Erythroblast (primary cell): Measurements from ENCODE around the gene TIAM1.

Source experiments
- DNase-seq, 2 experiments: peaks; one replicate each; lab custom pipeline; 2025; lab: John Stamatoyannopoulos, UW
- GATA1 ChIP-seq: IDR thresholded peaks from 2 replicates; pipeline ENCODE4 v1.6.1; 2011; ENCODE audit warnings: low read depth, mild to moderate bottlenecking, control low read depth, low read length, moderate library complexity
- POLR2A ChIP-seq: IDR thresholded peaks from 2 replicates; pipeline ENCODE4 v1.6.1; 2011; ENCODE audit warnings: mild to moderate bottlenecking, low read length

Gene TIAM1

DNA sequence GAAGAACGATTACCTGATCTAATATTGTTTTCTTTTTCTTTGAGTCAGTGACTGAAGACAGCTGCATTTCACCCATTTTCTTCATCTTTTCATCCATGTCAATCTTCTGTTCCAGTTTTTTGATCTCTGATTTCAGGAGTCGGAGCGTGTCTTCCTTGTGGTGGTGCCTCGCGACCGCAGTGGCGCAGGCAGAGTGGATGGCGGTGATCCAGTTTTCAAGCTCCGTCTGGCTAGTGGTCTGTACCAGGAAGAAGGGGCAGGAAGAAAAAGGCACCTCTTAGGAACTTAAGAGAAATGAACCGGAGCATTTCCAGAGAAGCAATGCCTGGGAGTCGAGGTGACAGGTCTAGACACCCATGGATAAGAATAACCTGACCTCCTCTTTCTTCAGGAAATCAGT lies 118.3 kb downstream of the TIAM1 start:
- no peak for TF ChIP-seq GATA1
- no peak for TF ChIP-seq POLR2A
- DNase-seq = no peak

DNA sequence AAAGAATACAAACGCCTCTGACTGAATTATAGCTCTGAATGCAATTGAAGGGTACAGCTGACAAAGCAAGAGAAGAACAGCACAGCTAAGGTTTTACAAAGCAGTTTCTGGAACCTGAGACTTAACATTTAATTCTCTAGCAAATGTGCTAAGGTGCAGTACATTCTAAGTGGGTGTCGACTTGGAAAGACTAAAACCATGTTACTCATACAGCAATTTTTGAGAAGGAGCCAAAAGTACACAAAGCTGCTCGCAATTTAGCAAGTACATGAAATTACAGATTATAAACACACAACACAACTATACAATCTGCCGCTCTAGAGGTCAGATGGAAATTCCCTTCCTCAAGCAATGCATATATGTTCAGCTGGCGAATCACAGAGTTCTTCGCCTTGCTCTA lies 121.9 kb downstream of the TIAM1 start:
- DNase-seq = no peak
- TF ChIP-seq POLR2A (no peak), GATA1 (no peak)

DNA sequence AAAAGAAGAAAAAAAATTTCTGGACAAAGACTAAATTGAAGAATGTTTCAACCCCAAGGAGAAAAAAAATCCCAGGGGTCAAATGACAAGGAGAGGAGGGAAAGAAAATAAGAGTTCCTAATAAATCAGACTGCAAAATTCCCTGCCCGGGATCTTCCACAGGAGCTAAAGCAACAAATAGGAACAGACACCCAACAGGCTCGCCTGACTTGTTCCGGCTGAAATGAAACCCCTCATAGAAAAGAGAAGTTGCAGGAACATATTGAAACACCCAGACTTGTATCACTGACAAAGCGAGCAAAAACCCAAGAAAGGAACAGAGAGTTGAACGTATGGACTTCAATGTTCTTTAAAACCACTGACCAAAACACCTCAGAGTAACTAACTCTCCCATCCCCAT lies 123.0 kb downstream of the TIAM1 start:
- TF ChIP-seq GATA1 = no peak
- no peak for TF ChIP-seq POLR2A
- DNase-seq = no peak

DNA sequence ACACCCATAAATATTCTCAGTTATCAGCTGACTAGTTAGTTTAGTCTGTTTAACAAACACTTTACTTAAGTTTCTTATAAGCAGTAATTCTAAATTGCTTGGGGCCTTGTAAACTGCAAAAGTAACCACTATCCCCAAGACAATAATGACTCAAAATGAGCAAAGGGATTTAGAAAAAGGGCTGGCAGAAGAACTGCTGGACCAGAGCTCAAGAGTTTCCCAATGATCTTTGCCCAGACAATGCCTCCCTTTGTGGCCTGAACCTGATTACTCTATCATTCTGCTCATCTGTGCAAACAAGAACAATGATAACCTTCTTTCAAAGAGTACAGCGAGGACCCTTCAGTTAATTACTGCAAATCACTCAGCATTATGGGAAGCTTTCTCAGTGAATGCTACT lies 123.5 kb downstream of the TIAM1 start:
- TF ChIP-seq POLR2A (no peak), GATA1 (no peak)
- no peak for DNase-seq

DNA sequence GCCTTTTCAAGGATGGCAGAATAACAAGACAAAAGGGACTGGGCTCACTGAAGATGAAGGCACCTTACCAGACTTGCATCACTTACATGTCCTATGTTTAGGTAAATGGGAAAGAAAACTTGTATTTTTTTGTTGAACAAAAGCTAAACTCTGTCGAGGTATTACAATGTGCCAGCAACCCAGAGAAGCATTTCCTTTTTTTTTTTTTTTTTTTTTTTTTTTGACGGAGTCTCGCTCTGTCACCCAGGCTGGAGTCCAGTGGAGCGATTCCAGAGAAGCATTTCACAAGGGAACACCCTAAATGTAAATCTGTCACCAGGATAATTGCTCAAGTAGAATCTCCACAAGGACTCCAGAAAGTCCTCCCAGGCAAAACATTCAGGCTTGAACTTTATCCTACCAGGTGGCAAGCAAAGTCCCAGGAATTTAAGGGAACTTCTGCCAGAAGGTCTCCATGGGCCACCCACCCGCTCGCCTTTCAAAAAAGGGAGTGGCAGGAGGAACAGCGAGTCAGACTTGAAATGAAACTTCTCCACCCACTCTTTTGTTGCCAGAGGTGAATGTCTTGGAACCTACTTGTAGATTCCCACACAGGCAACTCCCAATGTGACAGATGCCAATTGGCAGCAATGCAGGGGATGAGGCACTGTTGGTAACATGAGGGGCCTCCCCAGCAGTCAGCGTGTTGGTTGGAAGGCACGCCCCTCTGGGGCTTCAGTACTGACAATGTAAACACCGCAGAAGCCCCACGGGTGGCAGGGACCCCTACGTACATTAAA lies 125.0 kb downstream of the TIAM1 start:
- DNase-seq = no peak
- TF ChIP-seq GATA1 (no peak), POLR2A (no peak)

DNA sequence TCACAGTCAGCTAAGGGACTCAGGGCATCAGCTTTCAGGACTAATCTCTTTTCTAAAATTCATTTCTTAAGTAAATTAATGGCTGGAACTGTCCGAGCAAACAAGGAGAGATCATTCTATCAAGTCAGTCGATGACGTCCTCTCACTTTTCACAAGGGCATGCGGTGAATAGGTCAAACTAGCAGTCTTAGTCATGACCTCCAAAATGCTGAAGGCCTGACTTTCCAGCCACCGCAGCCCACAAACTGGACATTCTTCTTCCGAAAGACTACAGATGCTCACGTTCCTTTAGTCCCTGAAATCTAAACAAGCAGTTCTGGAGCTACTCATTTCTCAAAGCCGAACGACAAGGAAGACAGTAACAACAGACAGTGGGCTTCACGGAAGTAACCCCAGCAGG lies 127.9 kb downstream of the TIAM1 start:
- DNase-seq = no peak
- TF ChIP-seq GATA1 (no peak), POLR2A (no peak)

DNA sequence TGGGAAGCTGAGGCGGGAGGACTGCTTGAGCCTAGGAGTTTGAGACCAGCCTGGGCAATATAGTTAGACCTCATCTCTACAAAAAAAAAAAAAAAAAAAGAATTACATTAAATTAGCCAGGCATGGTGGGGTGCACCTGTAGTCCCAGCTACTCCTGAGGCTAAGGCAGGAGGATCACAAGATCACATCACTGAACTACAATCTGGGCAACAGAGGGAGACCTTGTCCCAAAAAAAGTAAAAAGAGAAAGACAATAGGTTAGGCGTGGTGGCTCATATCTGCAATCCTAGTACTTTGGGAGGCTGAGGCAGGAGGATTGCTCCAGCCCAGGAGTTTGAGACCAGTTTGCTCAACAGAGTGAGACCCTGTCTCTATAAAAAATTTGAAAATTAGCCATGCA lies 130.3 kb downstream of the TIAM1 start:
- TF ChIP-seq POLR2A = no peak
- no peak for TF ChIP-seq GATA1
- no peak for DNase-seq

DNA sequence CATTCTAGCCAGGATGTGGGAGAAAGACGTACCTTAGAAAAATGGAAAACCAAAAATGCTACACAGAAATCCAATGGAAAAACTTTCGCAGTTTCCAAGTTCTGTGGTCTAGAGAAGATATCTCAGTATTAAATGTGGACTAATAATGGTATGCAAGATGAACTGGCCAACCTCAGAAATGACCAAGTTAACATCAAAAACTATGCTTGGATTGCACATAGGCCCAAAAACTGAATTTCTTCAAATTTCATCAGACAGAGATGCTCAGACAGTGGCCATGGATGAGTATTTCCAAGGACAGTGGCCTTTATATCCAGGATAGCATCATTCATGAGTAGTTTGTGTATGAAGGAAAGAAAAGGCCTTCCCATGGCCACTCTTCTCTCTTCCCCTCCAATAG lies 132.2 kb downstream of the TIAM1 start:
- TF ChIP-seq POLR2A = no peak
- no peak for TF ChIP-seq GATA1
- no peak for DNase-seq

DNA sequence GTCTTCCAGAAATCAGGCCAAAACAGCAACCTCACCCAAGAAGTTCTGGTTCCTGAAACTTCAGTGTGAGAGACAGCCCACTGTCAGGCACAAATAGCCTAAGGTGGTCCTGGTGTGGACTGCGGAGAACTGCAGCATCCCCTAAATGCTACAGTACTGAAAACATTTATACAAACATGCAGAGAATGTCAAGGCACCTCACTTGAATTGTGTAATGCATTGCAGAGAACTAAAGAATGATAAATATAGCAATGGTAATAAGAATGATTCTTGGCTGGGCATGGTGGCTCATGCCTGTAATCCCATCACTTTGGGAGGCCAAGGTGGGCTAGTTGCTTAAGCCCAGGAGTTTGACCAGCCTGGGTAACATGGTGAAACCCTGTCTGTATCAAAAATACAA lies 138.6 kb downstream of the TIAM1 start:
- TF ChIP-seq POLR2A (no peak), GATA1 (no peak)

DNA sequence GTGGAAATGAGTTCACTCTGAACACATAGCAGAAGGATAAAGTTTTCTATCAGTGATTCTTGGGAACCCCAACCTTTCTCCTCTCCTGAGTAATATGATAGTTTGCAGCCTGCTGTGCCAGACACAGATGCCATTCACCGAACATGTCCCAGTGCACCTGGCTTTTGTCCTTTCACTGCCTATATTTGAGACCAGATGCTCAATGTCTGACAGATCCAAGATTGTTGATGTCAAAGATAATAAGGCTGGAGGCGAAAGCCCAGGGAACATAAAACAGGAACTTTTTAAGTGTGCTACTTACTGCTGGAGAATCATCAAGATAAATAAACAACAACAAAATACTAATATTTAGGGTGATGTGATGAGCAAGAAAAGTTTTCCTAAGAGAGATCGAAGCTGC lies 139.3 kb downstream of the TIAM1 start:
- no peak for DNase-seq
- TF ChIP-seq POLR2A (no peak), GATA1 (no peak)

More for the DNA sequence above, 138.6 kb downstream of the TIAM1 start:
- no peak for DNase-seq

DNA sequence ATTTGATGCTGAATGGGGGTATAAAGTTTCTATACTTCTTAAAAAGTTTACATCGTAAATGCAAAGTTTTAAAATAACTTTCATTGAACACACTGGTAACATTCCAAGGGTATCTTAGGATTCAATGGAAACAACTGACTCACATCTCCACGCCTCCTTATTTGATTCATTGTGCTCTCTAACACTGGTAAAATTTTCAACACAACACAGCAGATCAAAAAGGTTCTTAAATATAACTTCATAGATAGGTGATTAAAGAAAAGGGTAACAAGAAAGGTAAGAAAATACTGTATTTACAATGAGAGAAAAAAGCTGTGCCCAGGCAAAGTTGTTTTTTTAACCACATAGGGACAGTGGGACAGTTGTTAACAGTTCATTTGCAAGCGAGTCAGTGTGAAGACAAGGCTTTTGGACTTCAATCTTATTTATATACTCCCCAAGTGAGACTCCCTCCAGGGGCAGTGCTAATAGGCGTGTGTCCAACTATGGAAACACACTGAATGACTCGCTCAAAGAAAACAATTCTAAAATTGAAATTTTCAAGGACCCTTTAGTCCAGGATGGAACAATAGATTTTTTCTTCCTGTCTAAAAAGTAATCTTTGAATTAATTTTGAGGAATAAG lies 140.5 kb downstream of the TIAM1 start:
- TF ChIP-seq POLR2A (no peak), GATA1 (no peak)
- DNase-seq = no peak

DNA sequence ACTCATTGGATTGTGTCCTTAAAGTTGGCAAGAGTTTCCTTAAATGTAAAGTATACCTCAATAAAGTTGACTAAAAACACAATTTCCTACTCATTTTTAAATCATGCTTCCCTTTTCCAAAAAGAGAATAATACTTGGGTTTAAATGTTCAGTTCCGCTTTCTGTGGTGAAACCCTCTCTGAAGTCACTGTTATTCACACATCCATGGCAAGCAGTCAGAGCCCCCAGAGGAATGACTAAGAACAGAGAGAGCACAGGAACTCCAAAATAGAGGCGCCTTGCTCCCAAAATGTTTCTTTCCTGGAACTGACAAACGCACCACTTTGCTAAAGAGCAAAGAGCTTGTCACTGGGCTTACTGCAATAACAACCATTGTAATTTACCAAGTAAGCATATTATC lies 142.5 kb downstream of the TIAM1 start:
- DNase-seq = no peak
- TF ChIP-seq POLR2A (no peak), GATA1 (no peak)

DNA sequence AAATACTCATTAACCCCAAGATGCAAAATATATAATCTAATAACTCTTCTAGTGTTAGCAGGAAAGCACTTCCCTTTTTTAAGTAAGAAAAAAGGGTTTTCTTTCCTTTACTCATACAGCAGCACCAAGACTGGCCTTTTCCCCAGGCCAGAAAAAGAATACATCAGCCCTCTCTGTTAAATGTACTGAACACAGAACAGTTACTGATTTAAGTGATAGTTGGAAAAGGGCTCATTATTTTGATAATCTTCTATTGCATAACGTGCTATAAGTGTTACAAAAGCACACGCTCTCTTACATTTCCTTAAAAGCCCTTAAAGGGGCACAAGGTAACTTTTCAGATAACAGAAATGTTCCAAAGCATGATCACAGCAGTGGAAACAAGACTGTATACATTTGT lies 142.9 kb downstream of the TIAM1 start:
- TF ChIP-seq GATA1 (no peak), POLR2A (no peak)
- DNase-seq = no peak

DNA sequence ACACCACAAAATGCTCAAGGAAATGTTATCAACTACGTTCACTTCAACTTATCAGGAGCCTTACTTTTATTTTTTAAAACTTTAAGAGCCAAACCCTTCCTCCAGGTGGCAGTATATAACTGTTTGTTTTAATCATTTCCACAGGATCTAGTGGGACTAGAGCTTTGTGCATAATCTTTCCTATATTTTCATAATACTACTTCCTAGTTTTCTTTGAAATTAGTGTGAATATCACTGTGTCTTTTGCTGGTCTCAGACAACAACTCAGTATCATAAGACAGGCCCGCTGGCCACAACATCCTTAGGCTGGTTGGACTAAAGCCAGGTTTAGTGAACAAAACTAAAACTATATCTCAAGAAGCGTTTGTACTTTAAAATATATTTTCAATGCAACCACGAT lies 145.5 kb downstream of the TIAM1 start:
- TF ChIP-seq GATA1 (no peak), POLR2A (no peak)
- DNase-seq = peak; percentile 36 to 64
